Fibroblast of peridontal ligament (primary cell): Measurements from ENCODE around the gene HS6ST2.

Experiments used
- DNase-seq: peaks from one replicate; pipeline ENCODE4 v3.0.0-alpha.2; 2010; ENCODE audit errors: extremely low read depth

HS6ST2 gene

GRCh38 chrX:132676561-132677186 is 281.8 kb downstream of the HS6ST2 start:
- DNase-seq, result no peak

GRCh38 chrX:132676102-132676501 is 282.3 kb downstream of the HS6ST2 start:
- no peak for DNase-seq

- DNase-seq, result no peak
Measured at GRCh38 chrX:132673331-132673730, 285.1 kb downstream of the HS6ST2 start.

GRCh38 chrX:132671229-132671641 is 287.2 kb downstream of the HS6ST2 start:
- no peak for DNase-seq

- DNase-seq, result no peak
Measured at GRCh38 chrX:132669142-132669541, 289.3 kb downstream of the HS6ST2 start.

GRCh38 chrX:132668178-132668577 is 290.3 kb downstream of the HS6ST2 start:
- no peak for DNase-seq

GRCh38 chrX:132665676-132666075 is 292.8 kb downstream of the HS6ST2 start:
- DNase-seq, result no peak

GRCh38 chrX:132664273-132664672 is 294.2 kb downstream of the HS6ST2 start:
- DNase-seq, result no peak

GRCh38 chrX:132662844-132663243 is 295.6 kb downstream of the HS6ST2 start:
- no peak for DNase-seq

- no peak for DNase-seq
Measured at GRCh38 chrX:132657876-132658275, 300.6 kb downstream of the HS6ST2 start.

GRCh38 chrX:132652871-132653270 is 305.6 kb downstream of the HS6ST2 start:
- DNase-seq, result no peak

- DNase-seq, result no peak
Measured at GRCh38 chrX:132651421-132652086, 306.9 kb downstream of the HS6ST2 start.

GRCh38 chrX:132648895-132649294 is 309.5 kb downstream of the HS6ST2 start:
- peak; percentile 0 for DNase-seq

GRCh38 chrX:132639446-132639845 is 319.0 kb downstream of the HS6ST2 start:
- DNase-seq, result no peak

GRCh38 chrX:132638313-132638712 is 320.1 kb downstream of the HS6ST2 start:
- DNase-seq, result no peak

GRCh38 chrX:132636080-132636479 is 322.3 kb downstream of the HS6ST2 start:
- DNase-seq, result peak; percentile 3

- DNase-seq, result no peak
Measured at GRCh38 chrX:132634521-132634920, 323.9 kb downstream of the HS6ST2 start.

GRCh38 chrX:132631579-132632232 is 326.7 kb downstream of the HS6ST2 start:
- DNase-seq, result peak; percentile 43

GRCh38 chrX:132624466-132624865 is 334.0 kb downstream of the HS6ST2 start:
- no peak for DNase-seq

GRCh38 chrX:132623942-132624341 is 334.5 kb downstream of the HS6ST2 start:
- no peak for DNase-seq

- DNase-seq, result no peak
Measured at GRCh38 chrX:132623300-132623699, 335.1 kb downstream of the HS6ST2 start.

GRCh38 chrX:132622130-132622529 is 336.3 kb downstream of the HS6ST2 start:
- no peak for DNase-seq

GRCh38 chrX:132618810-132619209 is 339.6 kb downstream of the HS6ST2 start:
- no peak for DNase-seq
